Measurements from ENCODE around the gene PARP4.
A peak's percentile ranks its signal among the peaks of the same experiment; 100 is the strongest.

The PARP4 gene

GRCh38 chr13:24527266-24527775 lies 14.7 kb upstream of the PARP4 start:
- no peak overlapping the region for H3K9ac ChIP-seq (ENCODE audit: low read depth, low read length, poor library complexity)
- peaks cover 0 to 8% of the 10 kb centered on the region in 2 donors for H3K9me3 ChIP-seq (replicated peaks in 1 of 2; ENCODE audit: control insufficient read depth in 2 of 2, insufficient read depth in 1 of 2, low read depth in 1 of 2, low read length in 2 of 2)
- H2BK15ac ChIP-seq (ENCODE audit: low read length), result no peak overlapping the region
- no peak overlapping the region for H2AK5ac ChIP-seq (ENCODE audit: low read depth, low read length)
- H3K14ac ChIP-seq (ENCODE audit: low read length), result no peak overlapping the region
- no CpG with 5 or more reads among the region's 6 CpGs for WGBS, 2 donors (ENCODE audit: extremely low coverage in 2 of 2, insufficient read length in 2 of 2, insufficient replicate concordance in 1 of 2)
- peaks cover 0 to 2% of the 10 kb centered on the region in 2 donors for H3K4me1 ChIP-seq (ENCODE audit: control insufficient read depth in 2 of 2, insufficient read depth in 1 of 2, low read depth in 1 of 2, low read length in 2 of 2)
- no peak overlapping the region for H2BK5ac ChIP-seq (ENCODE audit: low read length)
- no peaks in the 10 kb centered on the region for H3K79me1 ChIP-seq (ENCODE audit: low read depth, low read length)
- H3K4me2 ChIP-seq (ENCODE audit: insufficient read depth, low read length, poor library complexity, severe bottlenecking), result no peak overlapping the region
- DNase-seq (ENCODE audit: low spot score), result no peak
- no peak overlapping the region for H2BK120ac ChIP-seq (ENCODE audit: low read depth, low read length)
- no peak overlapping the region for H3K4ac ChIP-seq (ENCODE audit: low read length)
- H4K91ac ChIP-seq (ENCODE audit: low read depth, low read length, poor library complexity), result no peak overlapping the region
- H3K4me3 ChIP-seq (ENCODE audit: low read length in 2 of 2), result no peak overlapping the region
- H3K27me3 ChIP-seq (ENCODE audit: control insufficient read depth in 3 of 3, insufficient read depth in 3 of 3, low read depth in 1 of 3, low read length in 3 of 3), result no peaks in the 10 kb centered on the region
- H2AFZ ChIP-seq (ENCODE audit: low read length), result no peak overlapping the region
- H4K8ac ChIP-seq (ENCODE audit: low read depth, low read length), result no peak overlapping the region
- no peak overlapping the region for H2BK12ac ChIP-seq (ENCODE audit: low read length)
- H3K18ac ChIP-seq (ENCODE audit: low read length), result no peak overlapping the region
- H3K36me3 ChIP-seq (replicated peaks in 1 of 2; ENCODE audit: control insufficient read depth in 2 of 2, insufficient read depth in 2 of 2, low read length in 2 of 2), result no peaks in the 10 kb centered on the region
- no peak overlapping the region for H3K23ac ChIP-seq (ENCODE audit: low read depth, low read length, poor library complexity)
- H3K27ac ChIP-seq (replicated peaks; ENCODE audit: low read length), result no peak overlapping the region

- H3K23ac ChIP-seq (ENCODE audit: low read depth, low read length, poor library complexity), result no peak overlapping the region
- H3K27me3 ChIP-seq (ENCODE audit: control insufficient read depth in 3 of 3, insufficient read depth in 3 of 3, low read depth in 1 of 3, low read length in 3 of 3), result no peaks in the 10 kb centered on the region
- H2BK120ac ChIP-seq (ENCODE audit: low read depth, low read length), result no peak overlapping the region
- no CpG with 5 or more reads among the region's 1 CpG for WGBS, 2 donors (ENCODE audit: extremely low coverage in 2 of 2, insufficient read length in 2 of 2, insufficient replicate concordance in 1 of 2)
- no peak overlapping the region for H2BK15ac ChIP-seq (ENCODE audit: low read length)
- no peak overlapping the region for H4K91ac ChIP-seq (ENCODE audit: low read depth, low read length, poor library complexity)
- H3K9me3 ChIP-seq (replicated peaks in 1 of 2; ENCODE audit: control insufficient read depth in 2 of 2, insufficient read depth in 1 of 2, low read depth in 1 of 2, low read length in 2 of 2), result no peaks in the 10 kb centered on the region
- DNase-seq (ENCODE audit: low spot score), result no peak
- H2AK5ac ChIP-seq (ENCODE audit: low read depth, low read length), result no peak overlapping the region
- no peak overlapping the region for H3K9ac ChIP-seq (ENCODE audit: low read depth, low read length, poor library complexity)
- no peaks in the 10 kb centered on the region for H3K4me1 ChIP-seq (ENCODE audit: control insufficient read depth in 2 of 2, insufficient read depth in 1 of 2, low read depth in 1 of 2, low read length in 2 of 2)
- H3K4ac ChIP-seq (ENCODE audit: low read length), result no peak overlapping the region
- H3K4me3 ChIP-seq (ENCODE audit: low read length in 2 of 2), result no peak overlapping the region
- no peak overlapping the region for H3K18ac ChIP-seq (ENCODE audit: low read length)
- H3K36me3 ChIP-seq (replicated peaks in 1 of 2; ENCODE audit: control insufficient read depth in 2 of 2, insufficient read depth in 2 of 2, low read length in 2 of 2), result no peaks in the 10 kb centered on the region
- H3K4me2 ChIP-seq (ENCODE audit: insufficient read depth, low read length, poor library complexity, severe bottlenecking), result no peak overlapping the region
- no peak overlapping the region for H3K27ac ChIP-seq (replicated peaks; ENCODE audit: low read length)
- no peak overlapping the region for H2BK5ac ChIP-seq (ENCODE audit: low read length)
- no peak overlapping the region for H2BK12ac ChIP-seq (ENCODE audit: low read length)
- no peaks in the 10 kb centered on the region for H3K79me1 ChIP-seq (ENCODE audit: low read depth, low read length)
- H3K14ac ChIP-seq (ENCODE audit: low read length), result no peak overlapping the region
- H2AFZ ChIP-seq (ENCODE audit: low read length), result no peak overlapping the region
- no peak overlapping the region for H4K8ac ChIP-seq (ENCODE audit: low read depth, low read length)
These were observed 8.2 kb upstream of the PARP4 start for GRCh38 chr13:24520733-24521132.

- Histone ChIP-seq H3K4ac (ENCODE audit: low read length) (no peak overlapping the region), H3K36me3 (replicated peaks in 1 of 2; ENCODE audit: control insufficient read depth in 2 of 2, insufficient read depth in 2 of 2, low read length in 2 of 2) (no peaks in the 10 kb centered on the region)
- no CpG with 5 or more reads among the region's 6 CpGs for WGBS, 2 donors (ENCODE audit: extremely low coverage in 2 of 2, insufficient read length in 2 of 2, insufficient replicate concordance in 1 of 2)
These were observed 4.3 kb upstream of the PARP4 start for GRCh38 chr13:24516919-24517318.

GRCh38 chr13:24512908-24513213 lies 283 bp upstream of the PARP4 start:
- Histone ChIP-seq H3K36me3 (replicated peaks in 1 of 2; ENCODE audit: control insufficient read depth in 2 of 2, insufficient read depth in 2 of 2, low read length in 2 of 2) (peaks cover 0 to 5% of the 10 kb centered on the region in 2 donors), H3K23ac (ENCODE audit: low read depth, low read length, poor library complexity) (peak overlapping the region; percentile 92), H3K4ac (ENCODE audit: low read length) (no peak overlapping the region), H3K18ac (ENCODE audit: low read length) (peak overlapping the region; percentile 98), H3K27me3 (ENCODE audit: control insufficient read depth in 3 of 3, insufficient read depth in 3 of 3, low read depth in 1 of 3, low read length in 3 of 3) (no peaks in the 10 kb centered on the region), H4K8ac (ENCODE audit: low read depth, low read length) (no peak overlapping the region), H3K9me3 (replicated peaks in 1 of 2; ENCODE audit: control insufficient read depth in 2 of 2, insufficient read depth in 1 of 2, low read depth in 1 of 2, low read length in 2 of 2) (no peaks in the 10 kb centered on the region), H3K14ac (ENCODE audit: low read length) (no peak overlapping the region), H3K4me3 (ENCODE audit: low read length in 2 of 2) (peak overlapping the region; percentile 91 to 93), H3K4me2 (ENCODE audit: insufficient read depth, low read length, poor library complexity, severe bottlenecking) (peak overlapping the region; percentile 68), H3K4me1 (ENCODE audit: control insufficient read depth in 2 of 2, insufficient read depth in 1 of 2, low read depth in 1 of 2, low read length in 2 of 2) (peaks cover 0 to 6% of the 10 kb centered on the region in 2 donors), H2BK12ac (ENCODE audit: low read length) (no peak overlapping the region), H3K79me1 (ENCODE audit: low read depth, low read length) (no peaks in the 10 kb centered on the region), H3K9ac (ENCODE audit: low read depth, low read length, poor library complexity) (no peak overlapping the region), H2BK120ac (ENCODE audit: low read depth, low read length) (no peak overlapping the region), H4K91ac (ENCODE audit: low read depth, low read length, poor library complexity) (no peak overlapping the region), H2BK5ac (ENCODE audit: low read length) (no peak overlapping the region), H2AFZ (ENCODE audit: low read length) (peak overlapping the region; percentile 98), H3K27ac (replicated peaks; ENCODE audit: low read length) (no peak overlapping the region), H2AK5ac (ENCODE audit: low read depth, low read length) (no peak overlapping the region), H2BK15ac (ENCODE audit: low read length) (no peak overlapping the region)
- DNase-seq (ENCODE audit: low spot score), result no peak
- WGBS, 2 donors (ENCODE audit: extremely low coverage in 2 of 2, insufficient read length in 2 of 2, insufficient replicate concordance in 1 of 2), result no CpG with 5 or more reads among the region's 10 CpGs

More at GRCh38 chr13:24516919-24517318, 4.3 kb upstream of the PARP4 start:
- Histone ChIP-seq H3K4me1 (ENCODE audit: control insufficient read depth in 2 of 2, insufficient read depth in 1 of 2, low read depth in 1 of 2, low read length in 2 of 2) (no peaks in the 10 kb centered on the region), H2BK15ac (ENCODE audit: low read length) (no peak overlapping the region), H3K23ac (ENCODE audit: low read depth, low read length, poor library complexity) (no peak overlapping the region), H3K79me1 (ENCODE audit: low read depth, low read length) (no peaks in the 10 kb centered on the region), H3K14ac (ENCODE audit: low read length) (no peak overlapping the region), H3K9me3 (replicated peaks in 1 of 2; ENCODE audit: control insufficient read depth in 2 of 2, insufficient read depth in 1 of 2, low read depth in 1 of 2, low read length in 2 of 2) (no peaks in the 10 kb centered on the region), H3K27me3 (ENCODE audit: control insufficient read depth in 3 of 3, insufficient read depth in 3 of 3, low read depth in 1 of 3, low read length in 3 of 3) (no peaks in the 10 kb centered on the region), H3K4me3 (ENCODE audit: low read length in 2 of 2) (no peak overlapping the region), H2BK120ac (ENCODE audit: low read depth, low read length) (no peak overlapping the region), H2AFZ (ENCODE audit: low read length) (no peak overlapping the region), H2AK5ac (ENCODE audit: low read depth, low read length) (no peak overlapping the region), H4K8ac (ENCODE audit: low read depth, low read length) (no peak overlapping the region), H3K9ac (ENCODE audit: low read depth, low read length, poor library complexity) (no peak overlapping the region), H3K27ac (replicated peaks; ENCODE audit: low read length) (no peak overlapping the region), H3K4me2 (ENCODE audit: insufficient read depth, low read length, poor library complexity, severe bottlenecking) (no peak overlapping the region), H2BK5ac (ENCODE audit: low read length) (no peak overlapping the region), H2BK12ac (ENCODE audit: low read length) (no peak overlapping the region), H4K91ac (ENCODE audit: low read depth, low read length, poor library complexity) (no peak overlapping the region), H3K18ac (ENCODE audit: low read length) (no peak overlapping the region)
- no peak for DNase-seq (ENCODE audit: low spot score)

Measured in neuronal stem cell (in vitro differentiated cells).